Measurements from ENCODE around the gene DCTPP1. TPM values are rescaled to one million over a fixed set of nuclear protein-coding genes. Genes with fewer than 3 reads are reported as not detected.

The DCTPP1 gene
- total and polyA plus RNA-seq, 9 of the 15 experiments (the other 6 are each of a cell fraction or from before 2014, with no cell fraction given), result 45.0 to 132 (median 80.6) TPM

- TF ChIP-seq CHD7 (IDR thresholded peaks at IDR 0.05; ENCODE audit: low read depth, low read length) (no peak), ARID2 (IDR thresholded peaks at IDR 0.05) (no peak), ZNF121 (CRISPR knock-in tag; conservative IDR thresholded peaks at IDR 0.05) (no peak), ZNF324 (CRISPR knock-in tag; IDR thresholded peaks at IDR 0.05) (no peak), E2F1 (CRISPR knock-in tag; IDR thresholded peaks at IDR 0.05) (no peak), ZNF277 (CRISPR knock-in tag; IDR thresholded peaks at IDR 0.05; ENCODE audit: borderline replicate concordance) (no peak)
Measured at GRCh38 chr16:30383521-30383920, 46.3 kb downstream of the DCTPP1 start (continued).

Data from K562 (cell line).